ENCODE results near the gene MGLL. TPM values are rescaled to one million over a fixed set of nuclear protein-coding genes. Genes with fewer than 3 reads are reported as not detected.

Gene MGLL
- total RNA-seq, 1 experiment from 2014 or later: 6.8 TPM

- Histone ChIP-seq H4K20me1 (ENCODE audit: insufficient read depth) (no peaks in the 10 kb centered on the region), H3K4me1 (ENCODE audit: control insufficient read depth in 1 of 2, insufficient read depth in 2 of 2, low read length in 2 of 2) (no peaks in the 10 kb centered on the region), H3K4me2 (ENCODE audit: low read length) (no peak overlapping the region), H3K9me3 (ENCODE audit: control insufficient read depth in 1 of 2, insufficient read depth in 1 of 2, low read depth in 1 of 2, low read length in 2 of 2) (no peaks in the 10 kb centered on the region), H3K79me2 (ENCODE audit: insufficient read depth, low read length) (no peaks in the 10 kb centered on the region), H3K9me2 (ENCODE audit: insufficient read depth) (no peaks in the 10 kb centered on the region), H3K36me3 (ENCODE audit: control insufficient read depth in 1 of 2, insufficient read depth in 2 of 2, low read length in 2 of 2) (no peaks in the 10 kb centered on the region), H3K9ac (ENCODE audit: low read length) (no peak overlapping the region), H3K4me3 (replicated peaks in 1 of 2; ENCODE audit: low read depth in 1 of 2, low read length in 2 of 2) (no peak overlapping the region), H2AFZ (ENCODE audit: low read depth, low read length, poor library complexity, severe bottlenecking) (no peak overlapping the region), H3K27ac (ENCODE audit: low read depth, low read length) (no peak overlapping the region), H3K27me3 (ENCODE audit: insufficient read depth, low read length) (no peaks in the 10 kb centered on the region)
- ChIA-PET CTCF (no interaction called here), RAD21 (ENCODE audit: low non-redundant PET in 1 of 2, low total read pairs in 2 of 2, uncharacterized antibody in 2 of 2, unreplicated experiment in 2 of 2) (no interaction called here), POLR2A (no interaction called here)
- ATAC-seq (no peak), DNase-seq (ENCODE audit: low read depth, low spot score) (no peak)
- no TSS peak for BruUV-seq (replicated peaks)
- TF ChIP-seq EZH2 (IDR thresholded peaks at IDR 0.05) (no peak), SP1 (IDR thresholded peaks at IDR 0.05; ENCODE audit: low read depth) (no peak), SRF (IDR thresholded peaks at IDR 0.05; ENCODE audit: low read depth) (no peak), EZH2phosphoT487 (IDR thresholded peaks at IDR 0.05; ENCODE audit: borderline replicate concordance) (no peak), JUND (IDR thresholded peaks at IDR 0.05) (no peak), REST (IDR thresholded peaks at IDR 0.05; ENCODE audit: low read depth) (no peak), TCF7L2 (IDR thresholded peaks at IDR 0.05; ENCODE audit: borderline replicate concordance, extremely low read depth, insufficient read depth, insufficient read length) (no peak), RAD21 (IDR thresholded peaks at IDR 0.05; ENCODE audit: low read depth) (no peak), SIN3A (IDR thresholded peaks at IDR 0.05; ENCODE audit: low read depth) (no peak), POLR2A (IDR thresholded peaks at IDR 0.05; ENCODE audit: borderline replicate concordance, extremely low read depth, insufficient read depth, insufficient read length) (no peak), MAX (IDR thresholded peaks at IDR 0.05) (no peak), CEBPB (IDR thresholded peaks at IDR 0.05; ENCODE audit: low read depth) (no peak), CTCF (IDR thresholded peaks at IDR 0.05 in 2 of 3, conservative IDR thresholded peaks at IDR 0.05 in 1 of 3; ENCODE audit: borderline replicate concordance in 1 of 3, insufficient read depth in 1 of 3, low read depth in 2 of 3, low read length in 2 of 3) (no peak), CBX3 (IDR thresholded peaks at IDR 0.05; ENCODE audit: low read depth) (no peak), ATF3 (IDR thresholded peaks at IDR 0.05) (no peak), ZFX (IDR thresholded peaks at IDR 0.05) (no peak), ZBTB33 (IDR thresholded peaks at IDR 0.05; ENCODE audit: extremely low read depth, insufficient replicate concordance, low read length) (no peak), EGR1 (IDR thresholded peaks at IDR 0.05; ENCODE audit: low read depth) (no peak), YY1 (IDR thresholded peaks at IDR 0.05; ENCODE audit: extremely low read depth, insufficient replicate concordance, low read depth, low read length) (no peak)
- intact Hi-C loops (cut with micrococcal nuclease): no loop called here
Measured at GRCh38 chr3:127718245-127718915, 103.9 kb downstream of the MGLL start.
